ENCODE data around the gene ENTPD1.
"Not testable (repeated sequence)": the region's sequence is repeated elsewhere in the genome, so short reads cannot be mapped to it uniquely, and the experiment has no call there.

The ENTPD1 gene

GRCh38 chr10:95793401-95794045, 37.6 kb downstream of the ENTPD1 start:
- Histone ChIP-seq H3K27me3 (ENCODE audit: control insufficient read depth in 5 of 5, insufficient read depth in 4 of 5, low read length in 5 of 5) (no peaks in the 10 kb centered on the region), H3K27ac (ENCODE audit: low read depth, low read length) (no peak overlapping the region), H3K36me3 (ENCODE audit: control insufficient read depth in 5 of 5, insufficient read depth in 5 of 5, low read length in 5 of 5) (no peaks in the 10 kb centered on the region), H3K4me1 (ENCODE audit: control insufficient read depth in 5 of 5, insufficient read depth in 5 of 5, low read length in 5 of 5) (peaks cover 0 to 18% (median 11%) of the 10 kb centered on the region in 5 donors), H3K9ac (ENCODE audit: low read length in 5 of 5) (no peak overlapping the region), H3K9me3 (ENCODE audit: control insufficient read depth in 5 of 5, low read length in 5 of 5) (no peaks in the 10 kb centered on the region), H3K4me3 (ENCODE audit: low read depth in 1 of 5, low read length in 5 of 5) (no peak overlapping the region)

GRCh38 chr10:95794195-95794594, 38.2 kb downstream of the ENTPD1 start:
- Histone ChIP-seq H3K9me3 (ENCODE audit: control insufficient read depth in 5 of 5, low read length in 5 of 5) (no peaks in the 10 kb centered on the region), H3K9ac (ENCODE audit: low read length in 5 of 5) (no peak overlapping the region), H3K27me3 (ENCODE audit: control insufficient read depth in 5 of 5, insufficient read depth in 4 of 5, low read length in 5 of 5) (no peaks in the 10 kb centered on the region), H3K27ac (ENCODE audit: low read depth, low read length) (no peak overlapping the region), H3K36me3 (ENCODE audit: control insufficient read depth in 5 of 5, insufficient read depth in 5 of 5, low read length in 5 of 5) (no peaks in the 10 kb centered on the region), H3K4me3 (ENCODE audit: low read depth in 1 of 5, low read length in 5 of 5) (no peak overlapping the region), H3K4me1 (ENCODE audit: control insufficient read depth in 5 of 5, insufficient read depth in 5 of 5, low read length in 5 of 5) (peaks cover 0 to 18% (median 11%) of the 10 kb centered on the region in 5 donors)

- Histone ChIP-seq H3K4me3 (ENCODE audit: low read depth in 1 of 5, low read length in 5 of 5) (no peak overlapping the region), H3K27ac (ENCODE audit: low read depth, low read length) (no peak overlapping the region), H3K27me3 (ENCODE audit: control insufficient read depth in 5 of 5, insufficient read depth in 4 of 5, low read length in 5 of 5) (no peaks in the 10 kb centered on the region), H3K9ac (ENCODE audit: low read length in 5 of 5) (no peak overlapping the region), H3K9me3 (ENCODE audit: control insufficient read depth in 5 of 5, low read length in 5 of 5) (no peaks in the 10 kb centered on the region), H3K36me3 (ENCODE audit: control insufficient read depth in 5 of 5, insufficient read depth in 5 of 5, low read length in 5 of 5) (no peaks in the 10 kb centered on the region), H3K4me1 (ENCODE audit: control insufficient read depth in 5 of 5, insufficient read depth in 5 of 5, low read length in 5 of 5) (peaks cover 0 to 18% (median 11%) of the 10 kb centered on the region in 5 donors)
Observed at GRCh38 chr10:95795602-95796001, 39.6 kb downstream of the ENTPD1 start.

- no peak overlapping the region for H3K9ac ChIP-seq (ENCODE audit: low read length in 5 of 5)
- no peak overlapping the region for H3K27ac ChIP-seq (ENCODE audit: low read depth, low read length)
- no peaks in the 10 kb centered on the region for H3K9me3 ChIP-seq (ENCODE audit: control insufficient read depth in 5 of 5, low read length in 5 of 5)
- no peaks in the 10 kb centered on the region for H3K36me3 ChIP-seq (ENCODE audit: control insufficient read depth in 5 of 5, insufficient read depth in 5 of 5, low read length in 5 of 5)
- peaks cover 0 to 18% (median 11%) of the 10 kb centered on the region in 5 donors for H3K4me1 ChIP-seq (ENCODE audit: control insufficient read depth in 5 of 5, insufficient read depth in 5 of 5, low read length in 5 of 5)
- no peak overlapping the region for H3K4me3 ChIP-seq (ENCODE audit: low read depth in 1 of 5, low read length in 5 of 5)
- no peaks in the 10 kb centered on the region for H3K27me3 ChIP-seq (ENCODE audit: control insufficient read depth in 5 of 5, insufficient read depth in 4 of 5, low read length in 5 of 5)
Observed at GRCh38 chr10:95796504-95796903, 40.5 kb downstream of the ENTPD1 start.

GRCh38 chr10:95798096-95798855, 42.3 kb downstream of the ENTPD1 start:
- Histone ChIP-seq H3K9ac (ENCODE audit: low read length in 5 of 5) (no peak overlapping the region), H3K27ac (ENCODE audit: low read depth, low read length) (no peak overlapping the region), H3K4me1 (ENCODE audit: control insufficient read depth in 5 of 5, insufficient read depth in 5 of 5, low read length in 5 of 5) (peaks cover 0 to 6% (median 3%) of the 10 kb centered on the region in 5 donors), H3K36me3 (ENCODE audit: control insufficient read depth in 5 of 5, insufficient read depth in 5 of 5, low read length in 5 of 5) (no peaks in the 10 kb centered on the region), H3K27me3 (ENCODE audit: control insufficient read depth in 5 of 5, insufficient read depth in 4 of 5, low read length in 5 of 5) (no peaks in the 10 kb centered on the region), H3K4me3 (ENCODE audit: low read depth in 1 of 5, low read length in 5 of 5) (no peak overlapping the region), H3K9me3 (ENCODE audit: control insufficient read depth in 5 of 5, low read length in 5 of 5) (peaks cover 0 to 3% (median 2%) of the 10 kb centered on the region in 5 donors)

GRCh38 chr10:95800286-95800685, 44.3 kb downstream of the ENTPD1 start:
- H3K27me3 ChIP-seq (ENCODE audit: control insufficient read depth in 5 of 5, insufficient read depth in 4 of 5, low read length in 5 of 5); H3K9me3 ChIP-seq (ENCODE audit: control insufficient read depth in 5 of 5, low read length in 5 of 5); H3K4me1 ChIP-seq (ENCODE audit: control insufficient read depth in 5 of 5, insufficient read depth in 5 of 5, low read length in 5 of 5); H3K9ac ChIP-seq (ENCODE audit: low read length in 5 of 5); H3K36me3 ChIP-seq (ENCODE audit: control insufficient read depth in 5 of 5, insufficient read depth in 5 of 5, low read length in 5 of 5); H3K4me3 ChIP-seq (ENCODE audit: low read depth in 1 of 5, low read length in 5 of 5); H3K27ac ChIP-seq (ENCODE audit: low read depth, low read length): not testable (repeated sequence)

GRCh38 chr10:95806687-95807380, 50.9 kb downstream of the ENTPD1 start:
- H3K9ac ChIP-seq (ENCODE audit: low read length in 5 of 5); H3K4me3 ChIP-seq (ENCODE audit: low read depth in 1 of 5, low read length in 5 of 5); H3K9me3 ChIP-seq (ENCODE audit: control insufficient read depth in 5 of 5, low read length in 5 of 5); H3K4me1 ChIP-seq (ENCODE audit: control insufficient read depth in 5 of 5, insufficient read depth in 5 of 5, low read length in 5 of 5); H3K36me3 ChIP-seq (ENCODE audit: control insufficient read depth in 5 of 5, insufficient read depth in 5 of 5, low read length in 5 of 5); H3K27me3 ChIP-seq (ENCODE audit: control insufficient read depth in 5 of 5, insufficient read depth in 4 of 5, low read length in 5 of 5); H3K27ac ChIP-seq (ENCODE audit: low read depth, low read length): not testable (repeated sequence)

- not testable (repeated sequence) for H3K36me3 ChIP-seq (ENCODE audit: control insufficient read depth in 5 of 5, insufficient read depth in 5 of 5, low read length in 5 of 5); H3K9ac ChIP-seq (ENCODE audit: low read length in 5 of 5); H3K27ac ChIP-seq (ENCODE audit: low read depth, low read length); H3K9me3 ChIP-seq (ENCODE audit: control insufficient read depth in 5 of 5, low read length in 5 of 5); H3K4me1 ChIP-seq (ENCODE audit: control insufficient read depth in 5 of 5, insufficient read depth in 5 of 5, low read length in 5 of 5); H3K27me3 ChIP-seq (ENCODE audit: control insufficient read depth in 5 of 5, insufficient read depth in 4 of 5, low read length in 5 of 5); H3K4me3 ChIP-seq (ENCODE audit: low read depth in 1 of 5, low read length in 5 of 5)
Observed at GRCh38 chr10:95808705-95809308, 52.8 kb downstream of the ENTPD1 start.

GRCh38 chr10:95809370-95810197, 53.6 kb downstream of the ENTPD1 start:
- Histone ChIP-seq H3K36me3 (ENCODE audit: control insufficient read depth in 5 of 5, insufficient read depth in 5 of 5, low read length in 5 of 5) (no peaks in the 10 kb centered on the region), H3K4me3 (ENCODE audit: low read depth in 1 of 5, low read length in 5 of 5) (no peak overlapping the region), H3K27ac (ENCODE audit: low read depth, low read length) (no peak overlapping the region), H3K9ac (ENCODE audit: low read length in 5 of 5) (no peak overlapping the region), H3K4me1 (ENCODE audit: control insufficient read depth in 5 of 5, insufficient read depth in 5 of 5, low read length in 5 of 5) (peaks cover 0 to 14% (median 2%) of the 10 kb centered on the region in 5 donors), H3K27me3 (ENCODE audit: control insufficient read depth in 5 of 5, insufficient read depth in 4 of 5, low read length in 5 of 5) (no peaks in the 10 kb centered on the region), H3K9me3 (ENCODE audit: control insufficient read depth in 5 of 5, low read length in 5 of 5) (no peaks in the 10 kb centered on the region)
